Measurements from ENCODE around the gene UBL7. TPM values are rescaled to one million over a fixed set of nuclear protein-coding genes. Genes with fewer than 3 reads are reported as not detected.

UBL7 gene
- total RNA-seq, 1 donor from 2014 or later: 53.7 TPM

- H3K9me3 Mint-ChIP-seq (ENCODE audit: low read depth): no peaks in the 10 kb centered on the region
- H3K4me3 Mint-ChIP-seq (ENCODE audit: low read depth): no peak overlapping the region
- no peaks in the 10 kb centered on the region for H3K36me3 Mint-ChIP-seq (ENCODE audit: insufficient read depth)
- H3K4me1 Mint-ChIP-seq (ENCODE audit: low read depth): peaks cover 10% of the 10 kb centered on the region
- H3K27me3 Mint-ChIP-seq: peaks cover 3% of the 10 kb centered on the region
- no peak for DNase-seq (ENCODE audit: low spot score, unreplicated experiment)
- no peak for TF ChIP-seq CTCF (IDR thresholded peaks at IDR 0.05; ENCODE audit: unreplicated experiment)
- H3K27ac Mint-ChIP-seq: peak overlapping the region; percentile 4
These were observed 39.4 kb downstream of the UBL7 start for GRCh38 chr15:74421302-74422245.

GRCh38 chr15:74420193-74420905, 40.6 kb downstream of the UBL7 start:
- no peak overlapping the region for H3K4me3 Mint-ChIP-seq (ENCODE audit: low read depth)
- no peaks in the 10 kb centered on the region for H3K36me3 Mint-ChIP-seq (ENCODE audit: insufficient read depth)
- no peaks in the 10 kb centered on the region for H3K27me3 Mint-ChIP-seq
- no peak overlapping the region for H3K27ac Mint-ChIP-seq
- no peaks in the 10 kb centered on the region for H3K9me3 Mint-ChIP-seq (ENCODE audit: low read depth)
- no peak for DNase-seq (ENCODE audit: low spot score, unreplicated experiment)
- peaks cover 10% of the 10 kb centered on the region for H3K4me1 Mint-ChIP-seq (ENCODE audit: low read depth)
- TF ChIP-seq CTCF (IDR thresholded peaks at IDR 0.05; ENCODE audit: unreplicated experiment): no peak

GRCh38 chr15:74419432-74419831, 41.5 kb downstream of the UBL7 start:
- Mint-ChIP-seq H3K4me1 (ENCODE audit: low read depth) (peaks cover 10% of the 10 kb centered on the region), H3K36me3 (ENCODE audit: insufficient read depth) (no peaks in the 10 kb centered on the region), H3K27ac (no peak overlapping the region), H3K9me3 (ENCODE audit: low read depth) (no peaks in the 10 kb centered on the region), H3K27me3 (no peaks in the 10 kb centered on the region), H3K4me3 (ENCODE audit: low read depth) (no peak overlapping the region)
- TF ChIP-seq CTCF (IDR thresholded peaks at IDR 0.05; ENCODE audit: unreplicated experiment): no peak
- no peak for DNase-seq (ENCODE audit: low spot score, unreplicated experiment)

GRCh38 chr15:74418575-74419338, 42.2 kb downstream of the UBL7 start:
- Mint-ChIP-seq H3K4me3 (ENCODE audit: low read depth) (no peak overlapping the region), H3K27me3 (no peaks in the 10 kb centered on the region), H3K36me3 (ENCODE audit: insufficient read depth) (no peaks in the 10 kb centered on the region), H3K9me3 (ENCODE audit: low read depth) (no peaks in the 10 kb centered on the region), H3K27ac (no peak overlapping the region), H3K4me1 (ENCODE audit: low read depth) (peaks cover 10% of the 10 kb centered on the region)
- no peak for TF ChIP-seq CTCF (IDR thresholded peaks at IDR 0.05; ENCODE audit: unreplicated experiment)
- no peak for DNase-seq (ENCODE audit: low spot score, unreplicated experiment)

GRCh38 chr15:74417670-74418069, 43.3 kb downstream of the UBL7 start:
- DNase-seq (ENCODE audit: low spot score, unreplicated experiment): no peak
- Mint-ChIP-seq H3K36me3 (ENCODE audit: insufficient read depth) (no peaks in the 10 kb centered on the region), H3K4me1 (ENCODE audit: low read depth) (peaks cover 8% of the 10 kb centered on the region), H3K27me3 (no peaks in the 10 kb centered on the region), H3K9me3 (ENCODE audit: low read depth) (no peaks in the 10 kb centered on the region), H3K27ac (no peak overlapping the region), H3K4me3 (ENCODE audit: low read depth) (no peak overlapping the region)
- no peak for TF ChIP-seq CTCF (IDR thresholded peaks at IDR 0.05; ENCODE audit: unreplicated experiment)

Data from progenitor cell of endocrine pancreas (in vitro differentiated cells).